Lower leg skin (tissue), 4 donors: ENCODE data around the gene PPT1. TPM values are rescaled to one million over a fixed set of nuclear protein-coding genes. Genes with fewer than 3 reads are reported as not detected.

Experiments used
- DNase-seq, 2 donors: peaks; one replicate each; pipeline ENCODE4 v3.0.0-alpha.2; 2019; ENCODE audit warnings: low spot score in 2 of 2
- H3K4me3 ChIP-seq: fragments of 200-600 bp; sonication (generic); 2 replicates; pipeline ENCODE4 v1.5.1; 2017; ENCODE audit warnings: mild to moderate bottlenecking, low read depth; ENCODE audit not compliant: poor library complexity, severe bottlenecking
- POLR2A ChIP-seq, 2 donors: fragments of 450-650 bp; IDR thresholded peaks; one replicate each; pipeline ENCODE4 v1.6.1; 2016 to 2017; ENCODE audit warnings: antibody characterized with exemption in 2 of 2, mild to moderate bottlenecking in 1 of 2, moderate library complexity in 1 of 2
- WGBS, 2 donors: methylation state at CpG; one replicate each; pipeline ENCODE4 v1.1.5; 2018; 5-methylcytosine and 5-hydroxymethylcytosine counted together
- intact Hi-C: fragments of 100-400 bp; cut with DNase I; formaldehyde crosslinking; loops from one replicate; pipeline ENCODE4 v1.15.0; 2023; ENCODE audit warnings: low total_unique reads
- total RNA-seq, 4 donors: library from RNA; depleted of rRNA; stranded (reverse); fragments of >200 nt; gene quantifications; one replicate each; pipeline ENCODE4 v1.1.0, GENCODE V29; 2016
- TF ChIP-seq, protein P1 (sequence below), 3 donors: fragments of 450-650 bp; IDR thresholded peaks; one replicate each; pipeline ENCODE4 v1.5.1; 2016; ENCODE audit warnings: antibody characterized with exemption in 3 of 3, mild to moderate bottlenecking in 3 of 3, moderate library complexity in 2 of 3

The PPT1 gene
- total RNA-seq, 4 donors from 2014 or later, result 28.2 to 42.1 (median 37.5) TPM

DNA sequence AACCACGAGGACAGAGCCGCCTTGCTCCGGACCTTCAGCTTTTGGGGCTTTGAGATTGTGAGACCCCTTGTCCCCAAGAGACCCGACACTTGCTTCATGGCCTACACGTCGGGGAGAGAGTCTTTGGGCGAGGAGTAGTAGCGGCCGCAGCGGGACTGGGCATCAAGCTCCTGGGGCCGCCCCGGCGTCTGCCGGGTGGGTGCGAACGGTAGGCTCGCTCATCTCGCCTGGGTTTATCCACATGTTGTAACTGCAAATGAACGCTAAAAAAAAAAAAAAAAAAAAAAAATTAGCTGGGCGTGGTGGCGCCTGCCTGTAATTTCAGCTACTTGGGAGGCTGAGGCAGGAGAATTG is 36.2 kb upstream of the PPT1 start:
- H3K4me3 ChIP-seq, result no peak overlapping the region

DNA sequence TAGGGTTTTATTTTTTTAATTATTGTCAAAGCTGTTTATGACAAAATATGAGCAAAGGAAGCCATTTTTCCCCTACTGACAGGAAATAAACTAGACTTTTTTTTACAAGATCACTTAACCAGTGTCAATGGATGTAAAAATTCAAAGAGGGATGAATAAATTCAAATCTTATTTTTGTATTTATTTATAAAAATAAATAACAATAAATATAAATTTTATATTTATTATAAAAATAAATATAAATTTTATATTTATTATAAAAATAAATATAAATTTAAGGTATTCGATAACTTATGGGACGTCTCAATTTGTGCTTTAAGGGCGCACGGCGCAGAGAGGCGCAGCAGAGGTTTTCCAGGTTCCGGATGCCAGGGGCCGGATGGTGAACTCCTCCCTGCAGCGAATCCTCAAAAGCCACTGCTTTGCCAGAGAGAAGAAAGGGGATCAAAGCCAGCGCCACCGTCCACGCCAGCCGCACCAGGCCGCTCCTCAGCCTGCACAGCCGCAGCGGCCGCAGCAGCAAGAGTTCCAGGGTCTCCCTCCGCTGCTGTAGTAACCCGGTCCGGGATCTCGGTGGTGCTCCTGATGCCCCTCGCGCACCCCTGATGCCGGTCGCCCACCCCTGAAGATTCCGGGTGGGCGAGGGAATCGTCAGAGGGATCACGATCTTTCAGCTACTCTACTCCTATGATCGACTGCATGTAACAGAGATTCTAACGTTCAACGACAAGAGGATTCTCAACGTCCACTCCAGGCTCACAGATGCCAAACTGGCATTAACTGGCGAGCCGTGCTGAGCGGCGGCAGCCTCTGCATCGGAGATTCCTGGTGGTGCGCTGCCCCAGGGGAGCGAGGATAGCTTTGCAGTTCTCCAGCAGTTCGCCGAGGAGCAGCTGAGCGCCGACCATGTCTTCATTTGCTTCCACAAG is 35.6 kb upstream of the PPT1 start:
- 21 to 41% methylated on average over 42 to 44 of the region's 44 CpGs for WGBS, 2 donors
- intact Hi-C loops, result no loop called here
- TF ChIP-seq, protein P1, sequence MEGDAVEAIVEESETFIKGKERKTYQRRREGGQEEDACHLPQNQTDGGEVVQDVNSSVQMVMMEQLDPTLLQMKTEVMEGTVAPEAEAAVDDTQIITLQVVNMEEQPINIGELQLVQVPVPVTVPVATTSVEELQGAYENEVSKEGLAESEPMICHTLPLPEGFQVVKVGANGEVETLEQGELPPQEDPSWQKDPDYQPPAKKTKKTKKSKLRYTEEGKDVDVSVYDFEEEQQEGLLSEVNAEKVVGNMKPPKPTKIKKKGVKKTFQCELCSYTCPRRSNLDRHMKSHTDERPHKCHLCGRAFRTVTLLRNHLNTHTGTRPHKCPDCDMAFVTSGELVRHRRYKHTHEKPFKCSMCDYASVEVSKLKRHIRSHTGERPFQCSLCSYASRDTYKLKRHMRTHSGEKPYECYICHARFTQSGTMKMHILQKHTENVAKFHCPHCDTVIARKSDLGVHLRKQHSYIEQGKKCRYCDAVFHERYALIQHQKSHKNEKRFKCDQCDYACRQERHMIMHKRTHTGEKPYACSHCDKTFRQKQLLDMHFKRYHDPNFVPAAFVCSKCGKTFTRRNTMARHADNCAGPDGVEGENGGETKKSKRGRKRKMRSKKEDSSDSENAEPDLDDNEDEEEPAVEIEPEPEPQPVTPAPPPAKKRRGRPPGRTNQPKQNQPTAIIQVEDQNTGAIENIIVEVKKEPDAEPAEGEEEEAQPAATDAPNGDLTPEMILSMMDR (IDR thresholded peaks at IDR 0.05), result no peak
- TF ChIP-seq POLR2A (IDR thresholded peaks at IDR 0.05), result no peak
- no peak for DNase-seq
- H3K4me3 ChIP-seq, result no peak overlapping the region

More for the DNA sequence above, 36.2 kb upstream of the PPT1 start:
- no peak for TF ChIP-seq POLR2A (IDR thresholded peaks at IDR 0.05)
- TF ChIP-seq, protein P1 (IDR thresholded peaks at IDR 0.05), result no peak
- DNase-seq, result no peak
- intact Hi-C loops, result no loop called here
- WGBS, 2 donors, result 67 to 79% methylated on average over 18 to 21 of the region's 21 CpGs

DNA sequence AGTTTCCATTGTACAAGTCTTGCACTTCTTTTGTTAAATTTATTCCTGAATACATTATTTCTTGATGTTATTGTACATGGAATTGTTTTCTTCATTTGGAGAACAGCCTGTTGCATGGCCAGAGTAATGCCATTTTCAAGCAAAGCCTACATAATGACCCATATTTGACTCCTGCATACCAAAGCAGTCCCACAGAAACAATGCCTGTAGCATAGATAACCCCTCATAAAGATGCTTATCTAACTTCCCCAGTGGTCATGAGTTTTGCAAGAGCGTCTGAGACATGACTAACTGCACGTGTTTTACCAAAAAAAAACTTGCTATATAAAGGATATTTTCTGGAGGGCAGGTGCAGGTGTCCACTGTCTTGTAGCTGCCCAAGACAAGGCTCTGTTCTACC is 33.8 kb upstream of the PPT1 start:
- 36 to 40% methylated on average over 2 of the region's 2 CpGs for WGBS, 2 donors
- no peak overlapping the region for H3K4me3 ChIP-seq
- intact Hi-C loops, result no loop called here
- TF ChIP-seq, protein P1 (IDR thresholded peaks at IDR 0.05), result no peak
- TF ChIP-seq POLR2A (IDR thresholded peaks at IDR 0.05), result no peak
- DNase-seq, result no peak

DNA sequence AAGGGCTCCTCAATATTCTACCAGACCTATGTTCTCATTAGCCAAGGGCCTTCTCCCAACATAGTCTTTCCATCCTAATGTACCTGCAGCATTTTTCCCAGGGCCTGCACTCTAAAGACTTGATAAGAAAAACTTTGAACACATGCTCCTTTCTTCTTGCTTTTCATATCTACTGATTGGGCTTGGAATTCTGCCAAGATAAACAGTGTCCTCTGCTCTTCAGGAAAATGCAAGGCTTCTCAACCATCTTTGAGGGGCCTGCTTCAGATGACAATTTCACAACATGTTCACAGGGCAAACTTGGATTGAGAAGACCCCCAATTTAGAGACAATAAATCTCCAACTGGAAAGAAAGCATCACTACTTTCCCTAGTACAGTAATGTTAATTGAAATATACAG is 25.8 kb upstream of the PPT1 start:
- no peak overlapping the region for H3K4me3 ChIP-seq
- TF ChIP-seq, protein P1 (IDR thresholded peaks at IDR 0.05), result no peak
- TF ChIP-seq POLR2A (IDR thresholded peaks at IDR 0.05), result no peak
- intact Hi-C loops, result no loop called here
- no peak for DNase-seq

DNA sequence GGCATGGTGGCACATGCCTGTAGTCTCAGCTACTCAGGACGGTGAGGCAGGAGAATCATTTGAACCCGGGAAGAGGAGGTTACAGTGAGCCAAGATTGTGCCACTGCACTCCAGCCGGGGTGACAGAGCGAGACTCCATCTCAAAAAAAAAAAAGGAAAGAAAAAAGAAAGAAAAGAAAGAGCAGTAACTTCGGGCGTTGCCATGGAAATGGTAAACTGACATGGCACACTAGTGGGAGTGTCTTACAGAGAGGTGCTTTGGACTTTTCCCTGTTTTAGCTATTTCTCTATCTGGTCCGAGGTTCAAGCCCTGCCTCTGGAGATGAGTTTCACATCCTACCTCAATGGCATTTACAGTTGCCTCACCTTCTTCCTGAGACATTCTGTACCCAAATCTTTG is 23.1 kb upstream of the PPT1 start:
- intact Hi-C loops, result no loop called here
- DNase-seq, result no peak
- TF ChIP-seq POLR2A (IDR thresholded peaks at IDR 0.05), result no peak
- TF ChIP-seq, protein P1 (IDR thresholded peaks at IDR 0.05), result no peak
- H3K4me3 ChIP-seq, result no peak overlapping the region
- 85% methylated on average over 7 of the region's 7 CpGs for WGBS, 2 donors
